Stomach (tissue), 9 donors: Measurements from ENCODE around the gene ATF2. TPM values are rescaled to one million over a fixed set of nuclear protein-coding genes. Genes with fewer than 3 reads are reported as not detected.

ENCODE experiments used
- DNase-seq, 2 donors: peaks; one replicate each; pipeline versions ENCODE4 v3.0.0 to v3.0.0-alpha.2; 2013 to 2019
- H3K27ac ChIP-seq, 5 donors: fragments of 200-600 bp in 4 of 5; sonication (generic) in 4 of 5; one replicate each; pipeline ENCODE4 v1.5.1; 2013 to 2019; ENCODE audit warnings: mild to moderate bottlenecking in 1 of 5, moderate library complexity in 1 of 5
- H3K27me3 ChIP-seq, 3 donors: fragments of 200-600 bp; sonication (generic); one replicate each; pipeline ENCODE4 v1.5.1; 2017 to 2019; ENCODE audit warnings: mixed run types in 1 of 3
- H3K36me3 ChIP-seq, 4 donors: fragments of 200-600 bp; sonication (generic); 1 replicate in 3 of 4; 2 replicates in 1 of 4; pipeline ENCODE4 v1.5.1; 2016 to 2019
- H3K4me1 ChIP-seq, 4 donors: fragments of 200-600 bp; sonication (generic); one replicate each; pipeline ENCODE4 v1.5.1; 2016 to 2019
- H3K4me3 ChIP-seq, 4 donors: fragments of 200-600 bp; sonication (generic) in 3 of 4; one replicate each; pipeline ENCODE4 v1.5.1; 2016 to 2019; ENCODE audit warnings: mild to moderate bottlenecking in 1 of 4
- H3K9me3 ChIP-seq, 4 donors: fragments of 200-600 bp; sonication (generic); one replicate each; pipeline ENCODE4 v1.5.1; 2016 to 2019
- EP300 ChIP-seq: sonication (generic); formaldehyde crosslinking; IDR thresholded peaks from one replicate; pipeline ENCODE4 v1.6.1; 2017; ENCODE audit warnings: antibody characterized with exemption
- POLR2A ChIP-seq, 4 donors: fragments of 450-650 bp; IDR thresholded peaks; one replicate each; pipeline ENCODE4 v1.6.1; 2016; ENCODE audit warnings: antibody characterized with exemption in 4 of 4, control low read depth in 2 of 4, mild to moderate bottlenecking in 1 of 4, moderate library complexity in 1 of 4
- POLR2AphosphoS5 ChIP-seq, 3 donors: sonication (generic); formaldehyde crosslinking; IDR thresholded peaks; one replicate each; pipeline ENCODE4 v1.6.1; 2016; ENCODE audit warnings: antibody characterized with exemption in 3 of 3
- WGBS, 5 donors: extraction: QIAGEN DNeasy Blood & Tissue Kit in 3 of 5; methylation state at CpG; one replicate each; pipeline versions ENCODE4 v1.1.5 to v1.1.7; 2013 to 2018; 5-methylcytosine and 5-hydroxymethylcytosine counted together
- intact Hi-C: fragments of 100-400 bp; cut with DNase I; formaldehyde crosslinking; loops from one replicate; pipeline ENCODE4 v1.15.1; 2023; ENCODE audit warnings: low total_unique reads
- polyA plus RNA-seq, 3 donors: library from polyadenylated mRNA; stranded (reverse); fragments of 200-250 nt; gene quantifications; one replicate each; pipeline ENCODE4 v1.2.3, GENCODE V29; 2013
- total RNA-seq, 5 donors: library from RNA; depleted of rRNA; stranded (reverse); fragments of >200 nt; gene quantifications; one replicate each; pipeline versions ENCODE4 v1.1.0 to v1.2.3, GENCODE V29; 2014 to 2016
- TF ChIP-seq, protein P1 (sequence below), 7 experiments: fragments of 450-650 bp in 4 of 7; fragments of 200-600 bp in 3 of 7; sonication (generic) in 3 of 7; IDR thresholded peaks; one replicate each; pipeline ENCODE4 v1.5.1; 2016 to 2019; ENCODE audit warnings: antibody characterized with exemption in 7 of 7, control low read depth in 2 of 7, mild to moderate bottlenecking in 1 of 7
- donor health status: healthy with polysubstance abuse.
- donor health status: Bipolar disorder and iron deficiency.
- donor health status: healthy.

ATF2 gene
- total and polyA plus RNA-seq, 8 donors = 6.7 to 74.1 (median 28.4) TPM

DNA sequence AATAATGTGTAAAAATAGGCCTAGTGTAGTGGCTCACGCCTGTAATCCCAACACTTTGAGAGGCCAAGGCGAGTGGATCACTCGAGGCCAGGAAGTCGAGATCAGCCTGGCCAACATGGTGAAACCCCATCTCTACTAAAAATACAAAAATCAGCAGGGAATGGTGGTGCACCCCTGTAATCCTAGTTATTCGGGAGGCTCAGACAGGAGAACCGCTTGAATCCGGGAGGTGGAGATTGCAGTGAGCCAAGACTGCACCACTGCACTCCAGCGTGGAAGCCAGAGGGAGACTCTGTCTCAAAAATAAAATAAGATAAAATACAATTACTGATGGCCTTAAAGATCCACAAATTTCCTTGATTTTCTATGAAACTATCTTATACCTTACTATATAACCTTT, 3.8 kb downstream of the ATF2 start:
- H3K4me1 ChIP-seq = peaks cover 9 to 43% (median 21%) of the 10 kb centered on the region in 4 donors
- H3K27ac ChIP-seq = no peak overlapping the region
- no peaks in the 10 kb centered on the region for H3K36me3 ChIP-seq
- TF ChIP-seq POLR2A (IDR thresholded peaks at IDR 0.05) (no peak), EP300 (no peak), POLR2AphosphoS5 (IDR thresholded peaks at IDR 0.05) (no peak)
- TF ChIP-seq, protein P1, sequence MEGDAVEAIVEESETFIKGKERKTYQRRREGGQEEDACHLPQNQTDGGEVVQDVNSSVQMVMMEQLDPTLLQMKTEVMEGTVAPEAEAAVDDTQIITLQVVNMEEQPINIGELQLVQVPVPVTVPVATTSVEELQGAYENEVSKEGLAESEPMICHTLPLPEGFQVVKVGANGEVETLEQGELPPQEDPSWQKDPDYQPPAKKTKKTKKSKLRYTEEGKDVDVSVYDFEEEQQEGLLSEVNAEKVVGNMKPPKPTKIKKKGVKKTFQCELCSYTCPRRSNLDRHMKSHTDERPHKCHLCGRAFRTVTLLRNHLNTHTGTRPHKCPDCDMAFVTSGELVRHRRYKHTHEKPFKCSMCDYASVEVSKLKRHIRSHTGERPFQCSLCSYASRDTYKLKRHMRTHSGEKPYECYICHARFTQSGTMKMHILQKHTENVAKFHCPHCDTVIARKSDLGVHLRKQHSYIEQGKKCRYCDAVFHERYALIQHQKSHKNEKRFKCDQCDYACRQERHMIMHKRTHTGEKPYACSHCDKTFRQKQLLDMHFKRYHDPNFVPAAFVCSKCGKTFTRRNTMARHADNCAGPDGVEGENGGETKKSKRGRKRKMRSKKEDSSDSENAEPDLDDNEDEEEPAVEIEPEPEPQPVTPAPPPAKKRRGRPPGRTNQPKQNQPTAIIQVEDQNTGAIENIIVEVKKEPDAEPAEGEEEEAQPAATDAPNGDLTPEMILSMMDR (IDR thresholded peaks at IDR 0.05) = no peak
- intact Hi-C loops = no loop called here
- no peaks in the 10 kb centered on the region for H3K27me3 ChIP-seq
- H3K4me3 ChIP-seq = no peak overlapping the region
- WGBS, 5 donors = 94 to 97% (median 96%) methylated on average over 8 of the region's 8 CpGs
- no peak for DNase-seq
- H3K9me3 ChIP-seq = no peaks in the 10 kb centered on the region

DNA sequence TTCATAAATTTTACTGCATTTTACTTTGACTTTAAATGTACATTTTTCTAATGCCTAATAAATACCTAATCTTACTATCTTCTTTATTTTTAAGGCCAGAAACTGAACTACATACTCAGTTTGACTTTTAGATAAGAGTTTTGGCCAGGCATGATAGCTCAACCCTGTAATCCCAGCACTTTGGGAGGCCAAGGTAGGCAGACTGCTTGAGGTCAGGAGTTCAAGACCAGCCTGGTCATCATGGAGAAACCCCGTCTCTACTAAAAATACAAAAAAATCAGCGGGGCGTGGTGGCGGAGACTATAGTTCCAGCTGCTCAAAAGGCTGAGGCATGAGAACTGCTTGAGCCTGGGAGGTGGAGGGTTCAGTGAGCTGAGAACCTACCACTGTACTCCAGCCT, 9.1 kb downstream of the ATF2 start:
- TF ChIP-seq, protein P1 (IDR thresholded peaks at IDR 0.05) = no peak
- TF ChIP-seq EP300 = no peak
- no peak for TF ChIP-seq POLR2AphosphoS5 (IDR thresholded peaks at IDR 0.05)
- no peak for TF ChIP-seq POLR2A (IDR thresholded peaks at IDR 0.05)
- intact Hi-C loops = no loop called here
- H3K4me1 ChIP-seq = peaks cover 0 to 35% (median 14%) of the 10 kb centered on the region in 4 donors
- H3K27me3 ChIP-seq = no peaks in the 10 kb centered on the region
- no peak overlapping the region for H3K4me3 ChIP-seq
- H3K9me3 ChIP-seq = no peaks in the 10 kb centered on the region
- DNase-seq = no peak
- H3K36me3 ChIP-seq = no peaks in the 10 kb centered on the region
- 83 to 100% (median 95%) methylated on average over 4 of the region's 4 CpGs for WGBS, 5 donors
- H3K27ac ChIP-seq = no peak overlapping the region

GRCh38 chr2:175156534-175156933, 11.5 kb downstream of the ATF2 start:
- intact Hi-C loops = no loop called here
- H3K27ac ChIP-seq = no peak overlapping the region
- H3K9me3 ChIP-seq = no peaks in the 10 kb centered on the region
- DNase-seq = no peak
- WGBS, 5 donors = 71 to 88% (median 81%) methylated on average over 5 of the region's 5 CpGs
- no peak overlapping the region for H3K4me3 ChIP-seq
- no peaks in the 10 kb centered on the region for H3K36me3 ChIP-seq
- peaks cover 11 to 57% (median 31%) of the 10 kb centered on the region in 4 donors for H3K4me1 ChIP-seq
- no peak for TF ChIP-seq POLR2A (IDR thresholded peaks at IDR 0.05)
- TF ChIP-seq, protein P1 (IDR thresholded peaks at IDR 0.05) = no peak
- TF ChIP-seq EP300 = no peak
- no peak for TF ChIP-seq POLR2AphosphoS5 (IDR thresholded peaks at IDR 0.05)
- no peaks in the 10 kb centered on the region for H3K27me3 ChIP-seq

DNA sequence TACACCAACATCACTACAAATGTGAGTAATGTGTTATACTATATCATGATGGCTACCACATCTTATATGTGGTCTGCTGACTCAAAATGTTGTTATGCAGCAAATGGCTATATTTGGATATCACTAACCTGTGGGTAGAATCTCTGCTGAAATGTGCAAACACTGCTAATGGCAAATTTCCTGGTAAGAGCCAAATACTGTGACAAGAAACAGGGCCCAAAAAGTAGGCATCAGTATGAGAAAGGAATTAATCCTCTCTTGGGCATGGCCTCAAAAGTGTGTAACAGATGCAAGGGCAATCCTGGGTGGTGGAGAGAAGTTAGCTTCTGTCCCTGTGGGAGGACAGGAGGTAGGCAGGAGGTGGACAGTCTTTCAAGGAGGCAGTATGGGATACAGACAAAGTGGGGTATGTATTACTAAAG, 13.3 kb downstream of the ATF2 start:
- H3K36me3 ChIP-seq = no peaks in the 10 kb centered on the region
- intact Hi-C loops = no loop called here
- no peak overlapping the region for H3K27ac ChIP-seq

More for the DNA sequence above, 13.3 kb downstream of the ATF2 start:
- Histone ChIP-seq H3K27me3 (no peaks in the 10 kb centered on the region), H3K4me1 (peaks cover 11 to 60% (median 29%) of the 10 kb centered on the region in 4 donors), H3K9me3 (no peaks in the 10 kb centered on the region), H3K4me3 (no peak overlapping the region)
- TF ChIP-seq EP300 (no peak), POLR2A (IDR thresholded peaks at IDR 0.05) (no peak), POLR2AphosphoS5 (IDR thresholded peaks at IDR 0.05) (no peak)
- TF ChIP-seq, protein P1 (IDR thresholded peaks at IDR 0.05) = no peak
- DNase-seq = no peak
